Measurements from ENCODE around the gene CCDC6.

- TF ChIP-seq CTCF (IDR thresholded peaks at IDR 0.05) (peak; percentile 22 to 57), POLR2AphosphoS5 (IDR thresholded peaks at IDR 0.05) (no peak), EP300 (IDR thresholded peaks at IDR 0.05) (no peak), POLR2A (IDR thresholded peaks at IDR 0.05) (no peak)
Observed at GRCh38 chr10:59808896-59809643, 97.3 kb downstream of the CCDC6 start.

Data from suprapubic skin (tissue), 4 donors.